Occipital lobe (tissue), 2 donors: Measurements from ENCODE around the gene FAS. TPM values are rescaled to one million over a fixed set of nuclear protein-coding genes. Genes with fewer than 3 reads are reported as not detected.
"Not testable (repeated sequence)": the region's sequence is repeated elsewhere in the genome, so short reads cannot be mapped to it uniquely, and the experiment has no call there.

Experiments
- DNase-seq: peaks from one replicate; lab custom pipeline; 2025; lab: John Stamatoyannopoulos, UW
- total RNA-seq: library from RNA; depleted of rRNA; stranded (reverse); fragments of >200 nt; gene quantifications from one replicate; pipeline ENCODE4 v1.2.3, GENCODE V29; 2014

The FAS gene
- total RNA-seq, 1 donor from 2014 or later, result 2.2 TPM

GRCh38 chr10:88992921-88993524 is 2.4 kb downstream of the FAS start:
- DNase-seq, result no peak

GRCh38 chr10:88994019-88994418 is 3.4 kb downstream of the FAS start:
- no peak for DNase-seq

- no peak for DNase-seq
Observed at GRCh38 chr10:88995156-88995876, 4.7 kb downstream of the FAS start.

GRCh38 chr10:88996927-88997326 is 6.3 kb downstream of the FAS start:
- no peak for DNase-seq

- no peak for DNase-seq
Observed at GRCh38 chr10:88999625-89000024, 9.0 kb downstream of the FAS start.

GRCh38 chr10:89001024-89001728 is 10.6 kb downstream of the FAS start:
- DNase-seq, result no peak

- DNase-seq, result no peak
Observed at GRCh38 chr10:89001729-89002072, 11.1 kb downstream of the FAS start.

GRCh38 chr10:89002226-89002978 is 11.8 kb downstream of the FAS start:
- DNase-seq, result no peak

- no peak for DNase-seq
Observed at GRCh38 chr10:89003344-89003743, 12.7 kb downstream of the FAS start.

GRCh38 chr10:89007129-89007893 is 16.7 kb downstream of the FAS start:
- DNase-seq, result no peak

GRCh38 chr10:89018700-89019346 is 28.2 kb downstream of the FAS start:
- DNase-seq, result not testable (repeated sequence)

- no peak for DNase-seq
Observed at GRCh38 chr10:89019569-89020327, 29.1 kb downstream of the FAS start.

- not testable (repeated sequence) for DNase-seq
Observed at GRCh38 chr10:89021526-89021925, 30.9 kb downstream of the FAS start.

- DNase-seq, result no peak
Observed at GRCh38 chr10:89022734-89023133, 32.1 kb downstream of the FAS start.

- DNase-seq, result no peak
Observed at GRCh38 chr10:89025453-89025852, 34.9 kb downstream of the FAS start.

- no peak for DNase-seq
Observed at GRCh38 chr10:89029181-89029580, 38.6 kb downstream of the FAS start.

GRCh38 chr10:89029785-89030437 is 39.3 kb downstream of the FAS start:
- peak; percentile 39 for DNase-seq

GRCh38 chr10:89030791-89031190 is 40.2 kb downstream of the FAS start:
- no peak for DNase-seq

- no peak for DNase-seq
Observed at GRCh38 chr10:89032141-89032891, 41.7 kb downstream of the FAS start.
